GM19238 (cell line): ENCODE measurements around the gene PTGER1.
A peak's percentile ranks its signal among the peaks of the same experiment; 100 is the strongest.

Experiments
- DNase-seq: peaks from one replicate; pipeline ENCODE4 v3.0.0; 2011; ENCODE audit warnings: low spot score; ENCODE audit not compliant: insufficient read length

Gene PTGER1

GRCh38 chr19:14502334-14503092 lies 27.4 kb upstream of the PTGER1 start:
- DNase-seq: no peak

GRCh38 chr19:14497228-14497921 lies 22.2 kb upstream of the PTGER1 start:
- DNase-seq: no peak

- DNase-seq: no peak
Measured at GRCh38 chr19:14496834-14497227, 21.7 kb upstream of the PTGER1 start.

- DNase-seq: peak; percentile 98
Measured at GRCh38 chr19:14496029-14496833, 21.1 kb upstream of the PTGER1 start, which contains the start of gene GIPC1. Gene GIPC1, minus strand, starts transcription at chr19:14496127. Its CDS starts 13,151 bp downstream, at chr19:14482976.

- no peak for DNase-seq
Measured at GRCh38 chr19:14495672-14496028, 20.5 kb upstream of the PTGER1 start.

- DNase-seq: no peak
Measured at GRCh38 chr19:14494910-14495671, 19.9 kb upstream of the PTGER1 start.

GRCh38 chr19:14494411-14494810 lies 19.3 kb upstream of the PTGER1 start:
- no peak for DNase-seq

GRCh38 chr19:14492756-14493337 lies 17.7 kb upstream of the PTGER1 start:
- no peak for DNase-seq

- no peak for DNase-seq
Measured at GRCh38 chr19:14487370-14488125, 12.4 kb upstream of the PTGER1 start.

GRCh38 chr19:14482172-14482941 lies 7.2 kb upstream of the PTGER1 start:
- no peak for DNase-seq

- no peak for DNase-seq
Measured at GRCh38 chr19:14480700-14481079, 5.5 kb upstream of the PTGER1 start.

GRCh38 chr19:14479975-14480699 lies 5.0 kb upstream of the PTGER1 start:
- peak; percentile 83 for DNase-seq

GRCh38 chr19:14479309-14479974 lies 4.3 kb upstream of the PTGER1 start:
- no peak for DNase-seq

- DNase-seq: no peak
Measured at GRCh38 chr19:14478113-14478545, 3.0 kb upstream of the PTGER1 start.

- no peak for DNase-seq
Measured at GRCh38 chr19:14477418-14478112, 2.4 kb upstream of the PTGER1 start.

GRCh38 chr19:14476673-14477401 lies 1.7 kb upstream of the PTGER1 start:
- DNase-seq: no peak

- DNase-seq: peak; percentile 5
Measured at GRCh38 chr19:14476327-14476672, 1.1 kb upstream of the PTGER1 start.
